Endothelial cell of umbilical vein (primary cell): ENCODE measurements around the gene ZBTB4. TPM values are rescaled to one million over a fixed set of nuclear protein-coding genes. Genes with fewer than 3 reads are reported as not detected.

Experiments
- BruUV-seq: library from RNA; stranded (reverse); fragments of 400-500 nt; replicated peaks from 2 replicates; lab custom pipeline; 2021; lab: Mats Ljungman, UMichigan
- CTCF ChIA-PET: fragments of 300-600, 350-600 bp; sonication (Branson Sonifier 250); formaldehyde crosslinking; loops from one replicate; lab custom pipeline; 2021; ENCODE audit warnings: antibody characterized with exemption, inconsistent platforms; lab: Charles Lee
- POLR2A ChIA-PET: fragments of 300-600, 350-600 bp; sonication (Branson Sonifier 250); formaldehyde crosslinking; loops from one replicate; lab custom pipeline; 2021; ENCODE audit warnings: antibody characterized with exemption, inconsistent platforms; lab: Charles Lee
- DNase-seq: peaks from one replicate; pipeline ENCODE4 v3.0.0-alpha.2; 2011; ENCODE audit warnings: low read depth, low spot score
- FAIRE-seq: peaks from 2 replicates; lab custom pipeline; 2011; peaks lifted over from hg19 to GRCh38; lab: Jason Lieb, UNC
- H2AFZ ChIP-seq: 2 replicates; pipeline ENCODE4 v1.6.0; 2012; ENCODE audit warnings: low read depth, low read length, control low read depth, inconsistent platforms
- H3K27ac ChIP-seq: 2 replicates; pipeline ENCODE4 v1.5.1; 2011; ENCODE audit warnings: low read depth, mild to moderate bottlenecking, control low read depth, low read length, moderate library complexity; ENCODE audit not compliant: insufficient read depth
- H3K27me3 ChIP-seq, 2 experiments: 2 replicates each; pipeline versions ENCODE4 v1.6.0 to v1.6.1; 2011; ENCODE audit warnings: low read length in 2 of 2, mixed read lengths in 1 of 2; ENCODE audit not compliant: control insufficient read depth in 2 of 2, insufficient read depth in 2 of 2
- H3K36me3 ChIP-seq, 2 experiments: 2 replicates in 1 of 2; 3 replicates in 1 of 2; pipeline ENCODE4 v1.5.1; 2011; ENCODE audit warnings: low read length in 2 of 2, mild to moderate bottlenecking in 1 of 2, moderate library complexity in 1 of 2; ENCODE audit not compliant: control insufficient read depth in 2 of 2, insufficient read depth in 2 of 2; ENCODE audit errors: extremely low read depth in 1 of 2
- H3K4me1 ChIP-seq: 3 replicates; pipeline ENCODE4 v1.5.1; 2011; ENCODE audit warnings: mild to moderate bottlenecking, low read length; ENCODE audit not compliant: control insufficient read depth, insufficient read depth; ENCODE audit errors: extremely low read depth
- H3K4me2 ChIP-seq: 2 replicates; pipeline ENCODE4 v1.6.1; 2011; ENCODE audit warnings: low read length, control low read depth, mixed read lengths; ENCODE audit not compliant: insufficient read depth
- H3K4me3 ChIP-seq, 3 experiments: fragments of 200-600 bp in 1 of 3; sonication (generic), shearing (Covaris generic) in 1 of 3; replicated peaks in 1 of 3; 2 replicates each; pipeline ENCODE4 v1.5.1; 2011 to 2016; ENCODE audit warnings: control low read depth in 3 of 3, low read length in 3 of 3, mild to moderate bottlenecking in 2 of 3, inconsistent platforms in 1 of 3, low read depth in 1 of 3, moderate library complexity in 1 of 3; ENCODE audit not compliant: insufficient read depth in 1 of 3
- H3K79me2 ChIP-seq: 2 replicates; pipeline ENCODE4 v1.6.0; 2012; ENCODE audit warnings: low read length, inconsistent platforms; ENCODE audit not compliant: control insufficient read depth, insufficient read depth
- H3K9ac ChIP-seq: replicated peaks from 2 replicates; pipeline ENCODE3; 2011; ENCODE audit warnings: low read length, control low read depth; ENCODE audit not compliant: insufficient read depth; ENCODE audit errors: extremely low read depth
- H3K9me1 ChIP-seq: replicated peaks from 3 replicates; pipeline ENCODE4 v1.6.0; 2011; ENCODE audit warnings: mild to moderate bottlenecking, low read length; ENCODE audit not compliant: control insufficient read depth, insufficient read depth; ENCODE audit errors: extremely low read depth
- H3K9me3 ChIP-seq: replicated peaks from 2 replicates; pipeline ENCODE4 v1.5.1; 2012; ENCODE audit warnings: low read length, inconsistent platforms; ENCODE audit not compliant: control insufficient read depth, insufficient read depth
- H4K20me1 ChIP-seq: replicated peaks from 2 replicates; pipeline ENCODE3; 2011; ENCODE audit warnings: mild to moderate bottlenecking, low read length; ENCODE audit not compliant: control insufficient read depth, insufficient read depth; ENCODE audit errors: extremely low read depth
- CTCF ChIP-seq, 2 donors: IDR thresholded peaks; 1 replicate in 1 of 2; 2 replicates in 1 of 2; pipeline ENCODE4 v1.5.1; 2011; ENCODE audit warnings: low read length in 2 of 2, mild to moderate bottlenecking in 2 of 2, moderate library complexity in 2 of 2, control low read depth in 1 of 2, inconsistent platforms in 1 of 2, low read depth in 1 of 2; ENCODE audit not compliant: insufficient read depth in 1 of 2; ENCODE audit errors: extremely low read depth in 1 of 2
- FOS ChIP-seq: IDR thresholded peaks from 2 replicates; pipeline ENCODE4 v1.6.1; 2011; ENCODE audit warnings: mild to moderate bottlenecking, low read length, moderate library complexity, borderline replicate concordance; ENCODE audit not compliant: insufficient read depth
- GATA2 ChIP-seq: IDR thresholded peaks from 2 replicates; pipeline ENCODE4 v1.7.0; 2011; ENCODE audit warnings: low read depth, mild to moderate bottlenecking, moderate library complexity, mixed read lengths, low read length; ENCODE audit not compliant: insufficient read length, insufficient read depth
- JUN ChIP-seq: IDR thresholded peaks from 2 replicates; pipeline ENCODE4 v1.6.1; 2011; ENCODE audit warnings: borderline replicate concordance, low read depth; ENCODE audit not compliant: insufficient read length, insufficient read depth
- MYC ChIP-seq: IDR thresholded peaks from one replicate; pipeline ENCODE4 v1.6.1; 2011; ENCODE audit warnings: mild to moderate bottlenecking, low read depth, low read length
- POLR2A ChIP-seq: IDR thresholded peaks from 2 replicates; pipeline ENCODE4 v1.6.1; 2012; ENCODE audit warnings: low read depth, mild to moderate bottlenecking, control low read depth, low read length
- POLR2AphosphoS5 ChIP-seq: IDR thresholded peaks from 2 replicates; pipeline ENCODE4 v1.6.1; 2012; ENCODE audit warnings: low read depth, mild to moderate bottlenecking, control low read depth, low read length, moderate library complexity; ENCODE audit not compliant: insufficient read depth
- dilution Hi-C: fragments of 300-500 bp; cut with MboI; formaldehyde crosslinking; loops from one replicate; pipeline ENCODE4 v1.15.0; 2019; ENCODE audit warnings: low sequenced_read_pairs; ENCODE audit not compliant: extremely low pct_ligation_motif_present
- intact Hi-C: fragments of 100-400 bp; cut with micrococcal nuclease; formaldehyde crosslinking; loops from one replicate; pipeline ENCODE4 v1.10.0; 2022
- polyA plus RNA-seq, 4 experiments: library from polyadenylated mRNA; depleted of rRNA in 3 of 4; stranded (reverse) in 3 of 4; unstranded in 1 of 4; fragments of >200 nt; gene quantifications; 2 replicates each; pipeline versions ENCODE4 v1.2.1 to v1.2.3, GENCODE V29; 2011 to 2012; ENCODE audit warnings: missing spikeins in 1 of 4
- total RNA-seq: library from RNA; stranded (reverse); gene quantifications from 2 replicates; pipeline ENCODE4 v1.2.3, GENCODE V29; 2021
- TF ChIP-seq, protein P1 (sequence below): IDR thresholded peaks from 2 replicates; pipeline ENCODE4 v1.6.1; 2011; ENCODE audit not compliant: insufficient read depth, insufficient read length

Gene ZBTB4
- total and polyA plus RNA-seq, 2 donors (not counting 3 experiments of a cell fraction or from before 2014, with no cell fraction given) = 15.1 to 26.5 TPM

DNA sequence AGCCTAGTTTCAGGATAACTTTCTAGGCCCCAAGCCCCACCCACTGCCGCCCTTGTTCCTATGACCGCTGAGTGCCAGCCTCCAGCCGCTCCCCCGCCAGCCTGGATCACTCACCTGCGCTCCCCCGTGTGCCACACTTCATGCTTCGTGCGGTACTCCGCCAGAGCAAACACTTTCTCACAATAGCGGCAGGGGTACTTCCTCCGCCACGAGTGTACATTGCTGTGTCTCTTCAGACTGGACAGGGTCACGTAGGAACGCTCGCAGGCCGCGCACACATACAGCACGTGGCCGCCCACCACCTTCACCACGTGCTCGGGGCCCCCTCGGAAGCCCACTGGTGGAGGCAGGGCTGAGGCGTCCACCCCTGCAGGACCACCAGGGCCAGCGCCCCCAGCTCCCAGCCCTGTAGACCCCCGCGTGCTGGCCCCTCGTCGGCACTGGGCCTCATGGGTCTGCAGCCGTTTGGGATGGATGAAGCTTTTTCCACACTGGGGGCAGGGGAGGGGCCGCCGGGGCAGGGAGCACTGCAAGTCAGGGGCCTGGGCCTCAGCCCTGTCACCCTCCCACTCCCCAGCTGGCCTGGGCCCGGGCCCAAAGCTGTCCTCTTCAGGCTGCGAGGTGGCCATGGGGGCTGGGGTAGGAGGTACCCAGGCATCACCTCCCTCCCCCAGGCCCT lies 13.7 kb downstream of the ZBTB4 start:
- peaks cover 11% of the 10 kb centered on the region for H3K79me2 ChIP-seq
- no peak overlapping the region for H2AFZ ChIP-seq
- no peaks in the 10 kb centered on the region for H4K20me1 ChIP-seq
- H3K9ac ChIP-seq = no peak overlapping the region
- TF ChIP-seq JUN (no peak), POLR2A (no peak), POLR2AphosphoS5 (no peak), GATA2 (no peak), MYC (no peak)
- TF ChIP-seq, protein P1, sequence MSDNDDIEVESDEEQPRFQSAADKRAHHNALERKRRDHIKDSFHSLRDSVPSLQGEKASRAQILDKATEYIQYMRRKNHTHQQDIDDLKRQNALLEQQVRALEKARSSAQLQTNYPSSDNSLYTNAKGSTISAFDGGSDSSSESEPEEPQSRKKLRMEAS = no peak
- H3K4me2 ChIP-seq = no peak overlapping the region
- H3K27ac ChIP-seq = no peak overlapping the region
- H3K9me3 ChIP-seq = no peaks in the 10 kb centered on the region
- no peaks in the 10 kb centered on the region for H3K27me3 ChIP-seq
- peaks cover 0 to 16% of the 10 kb centered on the region in 2 experiments for H3K36me3 ChIP-seq
- no peak overlapping the region for H3K4me3 ChIP-seq
- ChIA-PET CTCF (interaction anchor here (1.0 to 3.3 kb wide), 2 partner anchors 11 to 29 kb away, joined by 3 to 11 read pairs; no protein-coding TSS in a partner anchor), POLR2A (no interaction called here)
- no peak for FAIRE-seq
- no peaks in the 10 kb centered on the region for H3K4me1 ChIP-seq
- no peaks in the 10 kb centered on the region for H3K9me1 ChIP-seq
- BruUV-seq = no TSS peak
- intact Hi-C loops (no loop called here), dilution Hi-C loops (no loop called here)
- no peak for DNase-seq

- TF ChIP-seq FOS (no peak), CTCF (IDR thresholded peaks at IDR 0.05; ENCODE audit: extremely low read depth in 1 of 2, insufficient read depth in 1 of 2, low read depth in 1 of 2, low read length in 2 of 2) (no peak), POLR2A (no peak), GATA2 (no peak), JUN (no peak), POLR2AphosphoS5 (no peak)
- TF ChIP-seq, protein P1 = no peak
- no peak for FAIRE-seq
- DNase-seq = no peak
- Histone ChIP-seq H3K27ac (no peak overlapping the region), H3K9ac (no peak overlapping the region), H3K9me3 (no peaks in the 10 kb centered on the region), H3K4me2 (no peak overlapping the region), H3K36me3 (peaks cover 0 to 16% of the 10 kb centered on the region in 2 experiments), H3K79me2 (peaks cover 11% of the 10 kb centered on the region), H2AFZ (no peak overlapping the region), H4K20me1 (no peaks in the 10 kb centered on the region), H3K27me3 (no peaks in the 10 kb centered on the region), H3K4me3 (no peak overlapping the region), H3K4me1 (no peaks in the 10 kb centered on the region), H3K9me1 (no peaks in the 10 kb centered on the region)
- dilution Hi-C loops = no loop called here
- BruUV-seq = no TSS peak
- POLR2A ChIA-PET = interaction anchor here (0.6 to 1.2 kb wide), 3 partner anchors 14 to 176 kb away, joined by 3 to 4 read pairs (median 4); partner anchors contain the start of gene ZBTB4
- intact Hi-C loops = no loop called here
- CTCF ChIA-PET = interaction anchor here (1.4 kb wide), 1 partner anchor 37 kb away, joined by 3 read pairs; no protein-coding TSS in a partner anchor
Observed at GRCh38 chr17:7464081-7464480, 15.3 kb downstream of the ZBTB4 start.
